ACC112 (cell line): ENCODE data around the gene NDUFA5.
A peak's percentile ranks its signal among the peaks of the same experiment; 100 is the strongest.

Source experiments
- H2AFZ ChIP-seq: fragments of 200-600 bp; sonication (generic); one replicate; pipeline ENCODE4 v1.6.0; 2017; ENCODE audit warnings: antibody characterized with exemption, low read length; ENCODE audit not compliant: unreplicated experiment
- H3K27ac ChIP-seq: fragments of 200-600 bp; sonication (generic); 2 replicates; pipeline ENCODE4 v1.5.1; 2014; ENCODE audit warnings: low read depth, mild to moderate bottlenecking, antibody characterized with exemption, low read length, moderate library complexity
- H3K27me3 ChIP-seq: fragments of 200-600 bp; sonication (generic); 2 replicates; pipeline ENCODE4 v1.6.1; 2014; ENCODE audit warnings: mild to moderate bottlenecking, antibody characterized with exemption, low read length, moderate library complexity, mixed read lengths; ENCODE audit not compliant: insufficient read depth
- H3K36me3 ChIP-seq: fragments of 200-600 bp; sonication (generic); 2 replicates; pipeline ENCODE4 v1.6.1; 2016; ENCODE audit warnings: mild to moderate bottlenecking, antibody characterized with exemption, low read length, moderate library complexity, mixed read lengths; ENCODE audit not compliant: insufficient read depth
- H3K4me1 ChIP-seq: fragments of 200-600 bp; sonication (generic); one replicate; pipeline ENCODE4 v1.6.1; 2016; ENCODE audit warnings: low read length, mixed read lengths; ENCODE audit not compliant: insufficient read depth, unreplicated experiment, control insufficient read depth
- H3K4me3 ChIP-seq: fragments of 200-600 bp; sonication (generic); 2 replicates; pipeline ENCODE4 v1.5.1; 2014; ENCODE audit warnings: mild to moderate bottlenecking, low read depth, low read length
- H3K79me2 ChIP-seq: fragments of 200-600 bp; sonication (generic); one replicate; pipeline ENCODE4 v1.6.0; 2016; ENCODE audit warnings: low read length; ENCODE audit not compliant: control insufficient read depth, unreplicated experiment, insufficient read depth

NDUFA5 gene

DNA sequence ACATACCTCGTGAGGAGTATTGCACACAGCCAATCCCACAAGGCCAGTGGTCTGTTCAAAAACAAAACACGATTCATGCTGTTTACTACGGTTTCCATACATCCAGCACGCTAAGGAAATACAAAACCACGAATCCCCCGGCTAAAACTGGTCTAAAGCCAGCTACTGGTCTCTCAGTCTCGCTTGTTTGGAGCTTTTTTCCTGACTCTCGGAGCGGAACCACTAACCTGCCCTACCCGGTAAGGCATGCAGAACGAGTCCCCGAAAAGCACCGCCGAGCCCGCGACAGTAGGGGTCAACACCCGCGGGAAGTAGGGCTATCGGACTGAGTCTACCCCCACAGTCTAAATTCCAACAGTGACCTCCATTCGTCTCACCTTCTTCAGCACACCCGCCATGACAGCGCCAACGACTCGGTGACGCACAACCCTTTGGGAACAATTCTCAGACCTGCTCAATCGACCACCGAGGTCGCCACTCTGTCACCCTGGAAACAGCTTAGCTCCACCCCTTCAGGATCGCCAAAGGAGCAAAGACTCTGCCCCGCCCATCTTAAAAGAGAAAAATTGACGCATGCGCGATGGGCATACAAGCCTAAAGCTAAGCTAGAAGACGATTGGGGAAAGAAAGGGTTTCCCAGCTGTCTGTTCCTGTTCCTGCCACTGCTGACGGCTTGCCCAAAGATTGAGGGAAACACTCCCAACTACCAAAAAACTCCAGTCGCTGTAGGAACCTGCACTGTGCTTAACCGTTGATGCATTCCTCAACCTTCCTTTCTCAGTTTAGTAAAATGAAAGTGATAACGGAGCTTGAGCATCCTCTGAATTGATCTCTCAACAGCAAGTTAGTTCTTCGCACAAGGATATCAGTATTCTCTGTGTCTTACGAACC lies at the start of gene NDUFA5:
NDUFA5 (minus strand) TSS at position 421 of the 891 bp plus-strand sequence; CDS start at position 398, 23 bp downstream.
- Histone ChIP-seq H3K79me2 (peaks cover 18% of the 10 kb centered on the region), H3K27me3 (no peaks in the 10 kb centered on the region), H3K27ac (peak within 1 kb of the TSS; percentile 70), H3K36me3 (peaks cover 6% of the 10 kb centered on the region; the same call in 1 of the 2 replicates), H2AFZ (peak within 1 kb of the TSS; percentile 96), H3K4me3 (peak within 1 kb of the TSS; percentile 96), H3K4me1 (peaks cover 10% of the 10 kb centered on the region)

DNA sequence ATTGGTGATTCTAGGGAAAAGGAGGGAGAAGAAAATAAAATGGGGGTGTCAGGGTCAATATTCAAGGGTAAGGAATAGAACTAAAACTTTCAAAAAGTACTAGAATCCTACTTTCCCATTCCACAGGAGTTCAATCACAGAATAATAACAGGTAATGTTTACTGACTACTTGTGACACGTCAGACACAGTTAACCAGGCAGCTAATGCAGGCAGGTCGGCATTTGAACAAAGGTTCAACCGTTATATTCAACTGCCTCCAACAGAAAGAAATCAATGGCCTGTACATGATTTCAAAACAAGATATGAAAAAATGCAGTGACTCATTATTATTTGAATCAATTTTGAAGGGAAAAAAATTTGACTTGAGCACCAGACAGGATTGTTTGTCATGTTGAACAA lies 47.1 kb upstream of the NDUFA5 start:
- Histone ChIP-seq H2AFZ (peak overlapping the region; percentile 89), H3K79me2 (no peaks in the 10 kb centered on the region), H3K36me3 (no peaks in the 10 kb centered on the region)

DNA sequence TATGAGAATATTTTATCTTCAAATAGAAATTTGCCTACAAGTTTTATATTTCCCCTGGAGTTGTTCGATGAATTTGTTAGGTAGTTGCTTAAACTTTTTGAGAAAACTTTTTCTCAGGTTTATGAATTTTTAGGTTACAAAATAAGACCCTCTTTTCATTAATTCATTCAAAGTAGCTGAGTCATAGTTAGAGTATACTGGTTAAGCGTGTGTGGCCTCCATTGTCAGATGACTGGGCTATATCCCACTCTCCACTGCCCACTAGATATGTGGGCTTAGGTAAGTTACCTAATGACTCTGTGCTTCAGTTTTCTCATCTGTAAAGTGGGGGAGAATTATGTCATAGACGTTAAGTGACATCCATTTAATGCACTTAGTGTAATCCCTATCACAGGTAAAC lies 45.0 kb upstream of the NDUFA5 start:
- Histone ChIP-seq H3K27me3 (no peaks in the 10 kb centered on the region), H3K36me3 (no peaks in the 10 kb centered on the region), H3K27ac (no peak overlapping the region), H3K79me2 (no peaks in the 10 kb centered on the region), H3K4me1 (peaks cover 6% of the 10 kb centered on the region), H3K4me3 (no peak overlapping the region), H2AFZ (no peak overlapping the region)

More for the DNA sequence above, 47.1 kb upstream of the NDUFA5 start:
- Histone ChIP-seq H3K4me1 (peaks cover 6% of the 10 kb centered on the region), H3K27ac (0 out of 2 replicates have a peak overlapping the region, but pooled peaks have one; percentile 9), H3K27me3 (no peaks in the 10 kb centered on the region), H3K4me3 (no peak overlapping the region)

DNA sequence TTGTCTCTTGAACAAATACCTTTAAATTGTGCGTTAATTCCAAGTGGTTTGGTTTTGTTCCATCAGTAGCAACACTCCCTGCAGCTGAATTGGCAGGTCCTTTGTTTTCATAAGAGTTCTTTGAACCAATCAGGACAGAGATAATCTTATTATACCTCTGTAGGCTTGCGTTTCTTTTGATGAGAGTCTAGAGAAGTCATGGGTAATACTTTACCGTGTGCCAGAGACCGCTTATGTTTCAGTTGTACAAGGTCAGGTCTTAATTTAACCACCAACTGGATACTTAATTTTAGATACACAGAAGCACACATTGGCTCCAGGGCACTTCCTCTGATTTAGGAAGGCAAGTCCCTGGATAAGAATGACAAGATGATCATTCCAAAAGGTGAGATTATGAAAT lies 43.9 kb upstream of the NDUFA5 start, which contains the start of gene ASB15:
ASB15 (plus strand) TSS at position 292 of the 400 bp plus-strand sequence. CDS start 12,682 bp downstream, outside the sequence.
- Histone ChIP-seq H3K79me2 (no peaks in the 10 kb centered on the region), H3K36me3 (no peaks in the 10 kb centered on the region), H3K4me3 (no peak within 1 kb of the TSS), H3K27me3 (no peaks in the 10 kb centered on the region), H3K4me1 (peaks cover 6% of the 10 kb centered on the region), H3K27ac (no peak within 1 kb of the TSS), H2AFZ (no peak within 1 kb of the TSS)

DNA sequence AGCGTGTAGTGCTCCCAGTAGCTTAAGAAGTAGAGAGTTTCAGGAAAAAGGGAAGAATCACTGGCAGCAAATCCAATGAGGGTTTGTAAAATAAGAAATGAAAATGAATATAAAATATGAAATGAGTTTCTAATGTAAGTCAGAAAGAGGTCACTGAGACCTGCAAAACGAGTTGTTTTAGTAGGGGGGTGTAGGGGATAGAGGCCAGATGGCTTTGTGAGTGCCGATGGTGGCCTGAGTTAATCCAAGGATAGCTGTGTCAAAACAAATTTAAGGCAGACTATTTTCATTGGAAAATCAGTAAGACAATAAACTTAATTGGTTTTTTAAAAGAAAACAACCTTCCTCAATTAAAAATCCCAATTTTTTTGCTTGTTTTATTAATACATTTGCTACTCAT lies 43.3 kb upstream of the NDUFA5 start:
- no peaks in the 10 kb centered on the region for H3K27me3 ChIP-seq
- no peak overlapping the region for H3K4me3 ChIP-seq

DNA sequence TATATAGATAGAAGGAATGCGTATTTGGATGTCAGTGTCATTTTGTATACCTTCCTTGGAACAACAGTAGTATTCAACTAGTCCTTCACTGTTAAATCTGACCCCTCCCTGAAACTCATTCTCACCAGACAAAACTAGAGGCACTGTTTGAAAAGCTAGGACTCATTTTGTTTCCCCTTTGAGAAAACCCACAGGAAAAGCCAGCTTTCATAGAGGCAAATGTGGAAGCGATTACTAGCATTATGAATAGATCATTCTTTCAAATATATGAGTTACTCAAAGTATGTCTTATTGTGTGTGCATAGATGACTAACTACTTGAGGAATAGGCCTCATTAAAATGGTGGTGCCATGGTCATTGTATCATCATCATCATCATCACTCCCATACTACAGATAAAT lies 42.1 kb upstream of the NDUFA5 start:
- Histone ChIP-seq H3K36me3 (no peaks in the 10 kb centered on the region), H2AFZ (no peak overlapping the region), H3K4me3 (no peak overlapping the region)

More for the DNA sequence above, 43.3 kb upstream of the NDUFA5 start:
- H3K36me3 ChIP-seq: no peaks in the 10 kb centered on the region
- peaks cover 6% of the 10 kb centered on the region for H3K4me1 ChIP-seq
- no peak overlapping the region for H3K27ac ChIP-seq
- H2AFZ ChIP-seq: no peak overlapping the region
- no peaks in the 10 kb centered on the region for H3K79me2 ChIP-seq

DNA sequence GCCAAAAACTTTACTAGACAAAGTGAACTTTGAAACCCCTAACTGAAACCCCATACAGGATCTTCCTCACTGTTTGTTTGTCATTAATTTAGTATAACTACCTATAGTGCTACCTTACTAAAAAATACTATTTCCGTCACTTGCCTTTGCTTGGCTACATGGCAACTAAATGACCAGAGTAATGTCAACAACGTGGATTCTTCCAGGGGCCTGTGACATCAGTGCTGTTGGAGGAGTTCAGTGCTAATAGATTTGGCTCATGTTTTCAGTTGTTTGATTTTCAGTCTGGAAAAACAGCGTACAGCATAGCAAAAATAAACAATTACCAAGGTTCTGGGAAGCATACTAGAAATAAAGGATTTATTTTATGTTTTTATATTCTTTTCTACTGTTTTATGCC lies 41.0 kb upstream of the NDUFA5 start:
- no peak overlapping the region for H3K4me3 ChIP-seq
- no peaks in the 10 kb centered on the region for H3K4me1 ChIP-seq
- no peaks in the 10 kb centered on the region for H3K36me3 ChIP-seq
- no peak overlapping the region for H3K27ac ChIP-seq
- no peak overlapping the region for H2AFZ ChIP-seq
- no peaks in the 10 kb centered on the region for H3K27me3 ChIP-seq
- no peaks in the 10 kb centered on the region for H3K79me2 ChIP-seq

More for the DNA sequence above, 42.1 kb upstream of the NDUFA5 start:
- H3K79me2 ChIP-seq: no peaks in the 10 kb centered on the region
- no peak overlapping the region for H3K27ac ChIP-seq
- peaks cover 4% of the 10 kb centered on the region for H3K4me1 ChIP-seq
- no peaks in the 10 kb centered on the region for H3K27me3 ChIP-seq

DNA sequence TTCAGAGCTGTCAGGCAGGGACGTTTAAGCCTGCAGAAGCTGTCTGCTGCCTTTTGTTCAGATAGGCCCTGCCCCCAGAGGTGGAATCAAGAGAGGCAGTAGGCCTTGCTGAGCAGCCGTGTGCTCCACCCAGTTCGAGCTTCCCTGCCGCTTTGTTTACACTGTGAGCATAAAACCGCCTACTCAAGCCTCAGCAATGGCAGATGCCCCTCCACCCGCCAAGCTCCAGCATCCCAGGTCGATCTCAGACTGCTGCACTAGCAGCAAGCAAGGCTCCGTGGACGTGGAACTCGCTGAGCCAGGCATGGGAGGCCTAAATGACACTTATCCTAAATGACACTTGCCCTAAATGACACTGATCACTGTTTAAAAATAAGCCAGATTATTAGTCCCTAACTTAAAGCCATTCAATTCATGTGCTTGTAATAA lies 37.2 kb upstream of the NDUFA5 start:
- no peaks in the 10 kb centered on the region for H3K27me3 ChIP-seq
- H3K36me3 ChIP-seq: no peaks in the 10 kb centered on the region
- H3K4me3 ChIP-seq: no peak overlapping the region
- no peaks in the 10 kb centered on the region for H3K4me1 ChIP-seq
- H3K79me2 ChIP-seq: no peaks in the 10 kb centered on the region
- H3K27ac ChIP-seq: no peak overlapping the region
- no peak overlapping the region for H2AFZ ChIP-seq

DNA sequence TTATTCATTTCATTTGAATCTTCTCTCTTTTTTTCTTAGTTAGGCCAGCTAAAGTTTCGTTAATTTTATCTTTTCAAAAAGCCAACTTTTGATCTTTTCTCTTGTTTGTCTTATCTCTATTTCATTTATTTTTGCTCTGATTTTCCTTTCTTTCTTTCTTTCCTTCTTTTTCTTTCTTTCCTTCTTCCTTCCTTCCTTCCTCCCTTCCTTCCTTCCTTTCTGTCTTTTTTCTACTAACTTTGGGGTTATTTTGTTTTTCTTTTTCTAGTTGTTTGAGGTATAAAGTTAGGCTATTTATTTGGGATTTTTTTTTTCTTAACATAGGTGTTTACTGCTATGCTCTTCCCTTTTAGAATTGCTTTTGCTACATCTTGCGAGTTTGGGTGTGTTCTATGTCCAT lies 30.8 kb upstream of the NDUFA5 start:
- no peak overlapping the region for H2AFZ ChIP-seq
- H3K36me3 ChIP-seq: no peaks in the 10 kb centered on the region
- no peaks in the 10 kb centered on the region for H3K4me1 ChIP-seq
- H3K27ac ChIP-seq: no peak overlapping the region
- H3K27me3 ChIP-seq: no peaks in the 10 kb centered on the region
- H3K79me2 ChIP-seq: no peaks in the 10 kb centered on the region
- no peak overlapping the region for H3K4me3 ChIP-seq

DNA sequence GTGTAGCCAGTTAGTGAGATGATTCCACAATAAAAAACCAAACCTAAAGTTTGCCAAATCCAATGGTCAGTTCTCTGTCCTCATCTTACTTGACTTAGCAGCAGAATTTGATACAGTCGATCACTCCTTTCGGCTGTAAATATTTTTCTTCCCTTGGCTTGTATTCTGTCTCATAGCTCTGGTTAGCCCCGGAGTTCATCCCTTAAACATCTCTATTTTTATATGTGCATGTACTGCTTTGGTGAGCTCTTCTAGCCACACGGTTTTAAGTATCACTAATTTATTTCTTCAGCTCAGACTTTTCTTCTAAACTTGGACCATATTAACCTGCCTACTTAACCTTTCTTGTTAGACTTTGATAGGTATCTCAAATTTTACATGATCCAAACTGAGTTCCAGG lies 26.2 kb upstream of the NDUFA5 start:
- H3K27me3 ChIP-seq: no peaks in the 10 kb centered on the region
- H3K27ac ChIP-seq: no peak overlapping the region
- no peaks in the 10 kb centered on the region for H3K79me2 ChIP-seq
- H3K4me3 ChIP-seq: no peak overlapping the region
- no peaks in the 10 kb centered on the region for H3K36me3 ChIP-seq
- no peak overlapping the region for H2AFZ ChIP-seq
- no peaks in the 10 kb centered on the region for H3K4me1 ChIP-seq

DNA sequence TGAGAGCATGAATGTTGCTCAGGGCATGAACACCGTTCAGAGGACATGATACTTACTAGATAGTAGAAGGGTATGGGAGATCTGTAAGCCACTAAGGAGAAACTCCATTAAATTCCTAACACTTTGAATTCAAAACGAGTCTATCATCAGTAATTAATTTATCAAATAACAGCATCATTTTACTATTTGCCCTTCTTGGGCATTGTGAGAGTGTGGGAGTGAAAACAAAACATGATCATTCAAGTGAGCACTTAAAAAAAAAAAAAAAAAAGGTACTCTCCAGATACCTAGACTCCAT lies 23.5 kb upstream of the NDUFA5 start:
- 0 out of 2 replicates have a peak overlapping the region, but pooled peaks have one; percentile 16 for H3K4me3 ChIP-seq
- no peaks in the 10 kb centered on the region for H3K36me3 ChIP-seq
- H3K79me2 ChIP-seq: no peaks in the 10 kb centered on the region
- H3K4me1 ChIP-seq: no peaks in the 10 kb centered on the region
- H2AFZ ChIP-seq: peak overlapping the region; percentile 51
- no peaks in the 10 kb centered on the region for H3K27me3 ChIP-seq
- H3K27ac ChIP-seq: no peak overlapping the region
